GM19035 (cell line): ENCODE results near the gene FIGN.

Experiments used
- ATAC-seq: cut with Tn5 transposase; IDR thresholded peaks from one replicate; pipeline ENCODE4 v1.9.1; 2021; ENCODE audit not compliant: unreplicated experiment

FIGN gene

DNA sequence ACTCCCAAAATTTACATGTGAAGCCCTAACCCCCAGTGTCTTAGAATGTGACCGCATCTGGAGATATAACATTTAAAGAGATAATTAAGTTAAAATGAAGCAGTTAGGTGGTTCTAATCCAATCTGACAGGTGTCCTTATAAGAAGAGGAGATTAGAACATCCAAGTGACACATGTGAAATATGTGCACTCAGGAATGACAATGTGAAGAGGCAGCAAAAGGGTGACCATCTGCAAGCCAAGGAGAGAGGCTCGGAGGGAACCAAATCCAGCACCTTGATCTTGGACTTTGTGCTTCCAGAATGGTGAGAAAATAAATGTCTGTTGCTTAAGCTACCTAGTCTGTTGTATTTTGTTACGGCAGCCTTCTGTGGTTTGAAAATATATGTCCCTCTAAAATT, 165.4 kb downstream of the FIGN start:
- ATAC-seq = no peak

DNA sequence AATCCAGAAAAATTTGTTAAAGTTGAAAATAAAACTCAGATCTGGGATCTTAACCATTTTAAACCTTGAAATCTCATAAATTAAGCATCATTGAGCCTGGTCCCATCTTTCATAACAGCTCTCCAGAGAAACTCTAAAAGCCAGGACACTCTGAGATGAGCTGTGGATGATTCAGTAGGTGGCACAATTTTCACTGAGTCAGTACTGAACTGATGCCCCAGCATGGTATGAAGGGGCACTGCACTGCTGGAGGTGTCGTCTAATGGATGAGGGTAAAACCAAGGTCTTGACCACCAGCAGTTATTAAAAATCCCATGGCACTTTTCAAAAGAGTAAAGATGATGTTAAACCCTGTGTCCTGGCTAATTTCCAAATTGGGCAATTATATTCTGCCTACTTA, 170.6 kb downstream of the FIGN start:
- no peak for ATAC-seq

DNA sequence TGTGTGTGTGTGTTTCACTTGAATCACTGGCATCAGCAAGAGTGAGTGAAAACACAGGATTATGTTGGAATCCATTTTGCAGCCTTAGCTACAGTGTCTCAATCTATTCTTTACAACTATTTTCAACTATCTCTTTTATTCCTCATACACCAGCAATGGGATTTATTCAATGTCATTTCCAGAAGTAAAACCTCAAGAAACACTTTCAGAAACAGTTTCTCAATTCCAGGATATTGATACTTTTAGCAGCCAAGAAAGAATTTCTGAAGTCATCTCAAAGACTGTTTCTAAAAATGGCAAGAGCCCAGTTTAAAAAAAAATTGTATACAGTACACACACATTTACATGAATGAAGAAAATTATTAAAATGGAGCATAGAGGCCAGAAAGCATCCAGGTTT, 171.6 kb downstream of the FIGN start:
- no peak for ATAC-seq

DNA sequence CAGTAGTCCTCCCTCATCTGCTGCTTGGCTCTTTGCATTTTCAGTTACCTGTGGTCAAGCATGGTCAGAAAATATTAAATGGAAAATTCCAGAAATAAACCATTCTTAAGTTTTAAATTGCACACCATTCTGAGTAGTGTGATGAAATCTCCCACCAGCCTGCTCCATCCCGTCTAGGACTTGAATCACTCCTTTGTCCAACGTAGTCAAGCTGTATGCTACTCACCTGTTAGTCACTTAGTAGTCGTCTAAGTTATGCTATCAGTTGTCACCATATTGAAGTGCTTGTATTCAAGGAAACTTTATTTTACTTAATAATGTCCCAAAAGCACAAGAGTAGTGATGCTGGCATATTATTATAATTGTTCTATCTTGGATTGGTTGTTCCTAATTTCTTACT, 172.5 kb downstream of the FIGN start:
- ATAC-seq = no peak

GRCh38 chr2:163558251-163559021, 177.4 kb downstream of the FIGN start:
- no peak for ATAC-seq

GRCh38 chr2:163556511-163556910, 179.3 kb downstream of the FIGN start:
- ATAC-seq = no peak

DNA sequence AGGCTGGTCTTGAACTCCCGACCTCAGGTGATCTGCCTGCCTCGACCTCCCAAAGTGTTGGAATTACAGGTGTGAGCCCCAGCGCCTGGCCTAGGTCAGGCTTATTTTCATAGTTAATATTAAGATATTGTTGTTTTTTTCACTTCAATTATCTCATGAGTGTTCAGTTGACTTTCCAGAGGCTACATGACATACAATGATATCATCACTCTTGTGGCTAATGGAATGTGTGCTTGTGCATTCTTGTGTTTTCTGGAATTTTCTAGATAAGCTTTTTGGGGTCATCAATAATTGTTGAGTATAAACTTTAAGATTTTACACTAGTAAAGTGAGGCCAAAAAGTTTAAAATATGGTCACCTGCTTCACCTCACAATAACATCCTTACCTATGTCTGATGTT, 180.9 kb downstream of the FIGN start:
- ATAC-seq = no peak

GRCh38 chr2:163553601-163554000, 182.2 kb downstream of the FIGN start:
- no peak for ATAC-seq

DNA sequence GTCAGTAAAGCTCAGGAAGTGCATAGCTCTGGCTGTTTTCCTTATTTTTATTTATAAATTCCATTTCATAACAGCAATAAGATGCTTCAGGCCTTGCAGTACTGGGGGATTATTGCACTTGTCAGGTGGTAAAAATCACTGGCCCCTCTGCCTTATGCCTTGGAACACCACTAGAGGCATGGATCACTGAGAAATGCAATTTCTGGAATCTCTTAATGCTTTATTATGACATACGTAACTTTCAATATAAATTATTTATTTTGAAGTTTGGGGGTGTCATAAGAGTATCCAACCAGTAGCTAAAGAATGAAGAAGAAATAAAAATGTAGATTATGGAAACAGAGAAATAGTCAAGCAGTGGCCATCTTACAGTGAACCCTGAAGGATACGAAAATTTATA, 183.1 kb downstream of the FIGN start:
- ATAC-seq = no peak

DNA sequence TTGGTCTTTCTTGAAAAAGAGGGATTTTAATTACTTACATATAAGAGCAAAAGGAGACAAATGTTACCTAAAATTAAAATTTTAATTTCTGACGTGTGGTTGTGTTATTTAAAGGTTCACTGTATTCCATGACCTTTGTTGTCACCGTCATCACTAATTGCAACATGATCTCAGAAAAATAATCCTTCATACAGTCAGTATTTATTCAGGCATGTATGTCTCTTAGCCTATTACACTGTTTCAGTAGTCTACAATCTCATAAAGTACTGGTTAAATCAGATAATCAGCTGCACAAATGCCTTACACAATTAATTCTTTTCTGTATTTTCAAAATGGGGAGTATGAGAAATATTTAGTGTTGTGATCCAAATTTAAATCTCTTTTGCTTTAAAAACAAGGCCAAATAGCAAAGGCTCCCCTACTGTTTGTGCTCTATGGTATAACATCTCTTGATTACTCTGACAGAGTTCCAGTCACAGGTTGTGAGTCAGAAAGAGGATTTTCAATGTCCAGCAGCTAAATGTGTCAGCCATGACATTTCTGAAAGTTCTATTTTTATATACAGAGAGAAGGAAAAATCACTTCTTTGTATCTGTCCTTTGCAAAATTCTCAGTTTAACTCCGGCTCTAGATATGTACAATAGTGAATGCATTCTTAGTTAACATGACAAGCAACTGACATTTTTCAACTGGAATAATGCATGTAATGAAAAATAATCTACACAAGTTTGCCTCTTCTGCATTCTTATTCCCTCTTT, 184.0 kb downstream of the FIGN start:
- no peak for ATAC-seq

DNA sequence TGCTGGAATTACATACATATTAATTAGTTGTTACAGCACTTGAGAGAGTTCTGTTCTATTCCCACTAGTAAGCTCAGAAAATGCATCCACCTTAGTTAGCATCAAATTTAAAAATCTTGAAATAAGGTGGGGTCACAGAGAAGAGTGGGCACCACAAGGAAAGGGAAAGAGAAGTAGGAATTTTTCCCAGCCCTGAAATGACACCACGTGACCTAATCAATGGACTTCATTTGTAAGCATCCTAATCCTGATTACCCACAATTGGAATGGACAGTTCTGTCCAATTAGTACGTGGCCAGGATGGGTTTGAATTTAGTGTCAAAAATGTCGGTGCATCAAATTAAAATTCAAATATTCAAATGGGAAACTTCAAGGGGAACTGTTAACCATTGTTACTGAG, 186.8 kb downstream of the FIGN start:
- ATAC-seq = no peak
